Measurements from ENCODE around the gene TRIM7. TPM values are rescaled to one million over a fixed set of nuclear protein-coding genes. Genes with fewer than 3 reads are reported as not detected.
"Not testable (repeated sequence)": the region's sequence is repeated elsewhere in the genome, so short reads cannot be mapped to it uniquely, and the experiment has no call there.

Gene TRIM7
- polyA plus RNA-seq, 1 experiment = 3.2 TPM

- ChIA-PET CTCF (no interaction called here), POLR2A (no interaction called here)
- DNase-seq (ENCODE audit: low read depth) = no peak
- no peak overlapping the region for H3K4me3 ChIP-seq (ENCODE audit: low read depth, low read length)
- TF ChIP-seq CTCF (IDR thresholded peaks at IDR 0.05; ENCODE audit: insufficient read depth, low read depth, low read length) = no peak
- H3K27me3 ChIP-seq (ENCODE audit: control insufficient read depth, insufficient read depth, low read length) = no peaks in the 10 kb centered on the region
- H3K36me3 ChIP-seq (ENCODE audit: control insufficient read depth, insufficient read depth, low read length) = no peaks in the 10 kb centered on the region
Measured at GRCh38 chr5:181164076-181164952, 40.7 kb downstream of the TRIM7 start.

- H3K27me3 ChIP-seq (ENCODE audit: control insufficient read depth, insufficient read depth, low read length) = no peaks in the 10 kb centered on the region
- no peaks in the 10 kb centered on the region for H3K36me3 ChIP-seq (ENCODE audit: control insufficient read depth, insufficient read depth, low read length)
- ChIA-PET POLR2A (no interaction called here), CTCF (interaction anchor here (0.6 to 0.9 kb wide), 2 partner anchors 21 to 445 kb away, joined by 3 to 5 read pairs; no protein-coding TSS in a partner anchor)
- H3K4me3 ChIP-seq (ENCODE audit: low read depth, low read length) = no peak overlapping the region
- no peak for TF ChIP-seq CTCF (IDR thresholded peaks at IDR 0.05; ENCODE audit: insufficient read depth, low read depth, low read length)
- DNase-seq (ENCODE audit: low read depth) = no peak
Measured at GRCh38 chr5:181163487-181164075, 41.4 kb downstream of the TRIM7 start.

GRCh38 chr5:181161534-181162175, 43.3 kb downstream of the TRIM7 start:
- H3K4me3 ChIP-seq (ENCODE audit: low read depth, low read length) = no peak overlapping the region; the same call in 1 of the 2 replicates
- H3K27me3 ChIP-seq (ENCODE audit: control insufficient read depth, insufficient read depth, low read length) = peaks cover 2% of the 10 kb centered on the region; the same call in 1 of the 2 replicates
- no peak for DNase-seq (ENCODE audit: low read depth)
- ChIA-PET CTCF (interaction anchor here (0.9 to 1.0 kb wide), 2 partner anchors 23 to 85 kb away, joined by 5 to 6 read pairs; no protein-coding TSS in a partner anchor), POLR2A (no interaction called here)
- TF ChIP-seq CTCF (IDR thresholded peaks at IDR 0.05; ENCODE audit: insufficient read depth, low read depth, low read length) = no peak
- H3K36me3 ChIP-seq (ENCODE audit: control insufficient read depth, insufficient read depth, low read length) = no peaks in the 10 kb centered on the region

- H3K36me3 ChIP-seq (ENCODE audit: control insufficient read depth, insufficient read depth, low read length); DNase-seq (ENCODE audit: low read depth); POLR2A ChIA-PET; H3K27me3 ChIP-seq (ENCODE audit: control insufficient read depth, insufficient read depth, low read length): not testable (repeated sequence)
- peak overlapping the region; percentile 15 for H3K4me3 ChIP-seq (ENCODE audit: low read depth, low read length)
- CTCF ChIA-PET = interaction anchor here (0.9 to 1.6 kb wide), 6 partner anchors 8 to 86 kb away, joined by 3 to 6 read pairs (median 5); no protein-coding TSS in a partner anchor
Measured at GRCh38 chr5:181160755-181161533, 44.1 kb downstream of the TRIM7 start.

GRCh38 chr5:181160152-181160754, 44.7 kb downstream of the TRIM7 start:
- ChIA-PET POLR2A (no interaction called here), CTCF (interaction anchor here (1.0 to 2.3 kb wide), 7 partner anchors 8 to 46 kb away, joined by 3 to 6 read pairs (median 5); no protein-coding TSS in a partner anchor)
- peaks cover 2% of the 10 kb centered on the region; the same call in 1 of the 2 replicates for H3K27me3 ChIP-seq (ENCODE audit: control insufficient read depth, insufficient read depth, low read length)
- DNase-seq (ENCODE audit: low read depth) = no peak
- no peaks in the 10 kb centered on the region for H3K36me3 ChIP-seq (ENCODE audit: control insufficient read depth, insufficient read depth, low read length)
- TF ChIP-seq CTCF (IDR thresholded peaks at IDR 0.05; ENCODE audit: insufficient read depth, low read depth, low read length) = no peak
- H3K4me3 ChIP-seq (ENCODE audit: low read depth, low read length) = peak overlapping the region; percentile 43

Measured in BJ (cell line).